GM20000 (cell line): ENCODE results near the gene GPR65.

Experiments used
- DNase-seq: peaks from one replicate; pipeline ENCODE4 v3.0.0; 2012; ENCODE audit warnings: low spot score
- TF ChIP-seq, protein P1 (sequence below): IDR thresholded peaks from 2 replicates; pipeline ENCODE4 v1.5.1; 2012; ENCODE audit warnings: mild to moderate bottlenecking, control low read depth; ENCODE audit errors: extremely low read depth, missing control alignments

Gene GPR65

DNA sequence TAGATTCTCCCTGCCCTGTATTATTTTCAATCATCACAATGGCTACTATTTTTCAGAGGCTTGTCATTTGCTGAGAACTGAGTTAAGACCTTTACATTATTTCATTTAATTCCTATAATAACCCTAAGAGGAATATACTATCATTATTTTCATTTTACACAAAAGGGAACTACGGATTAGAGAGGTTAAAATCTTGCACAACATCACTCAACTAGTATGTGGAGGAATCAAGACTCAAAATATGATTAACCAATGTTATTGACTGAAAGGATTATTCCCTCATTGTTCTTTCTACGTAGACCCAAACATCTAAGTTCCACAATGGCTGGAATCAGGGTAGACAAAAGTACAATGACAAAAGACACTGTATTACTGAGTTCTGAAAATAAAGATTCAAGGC lies 45.0 kb downstream of the GPR65 start:
- TF ChIP-seq, protein P1, sequence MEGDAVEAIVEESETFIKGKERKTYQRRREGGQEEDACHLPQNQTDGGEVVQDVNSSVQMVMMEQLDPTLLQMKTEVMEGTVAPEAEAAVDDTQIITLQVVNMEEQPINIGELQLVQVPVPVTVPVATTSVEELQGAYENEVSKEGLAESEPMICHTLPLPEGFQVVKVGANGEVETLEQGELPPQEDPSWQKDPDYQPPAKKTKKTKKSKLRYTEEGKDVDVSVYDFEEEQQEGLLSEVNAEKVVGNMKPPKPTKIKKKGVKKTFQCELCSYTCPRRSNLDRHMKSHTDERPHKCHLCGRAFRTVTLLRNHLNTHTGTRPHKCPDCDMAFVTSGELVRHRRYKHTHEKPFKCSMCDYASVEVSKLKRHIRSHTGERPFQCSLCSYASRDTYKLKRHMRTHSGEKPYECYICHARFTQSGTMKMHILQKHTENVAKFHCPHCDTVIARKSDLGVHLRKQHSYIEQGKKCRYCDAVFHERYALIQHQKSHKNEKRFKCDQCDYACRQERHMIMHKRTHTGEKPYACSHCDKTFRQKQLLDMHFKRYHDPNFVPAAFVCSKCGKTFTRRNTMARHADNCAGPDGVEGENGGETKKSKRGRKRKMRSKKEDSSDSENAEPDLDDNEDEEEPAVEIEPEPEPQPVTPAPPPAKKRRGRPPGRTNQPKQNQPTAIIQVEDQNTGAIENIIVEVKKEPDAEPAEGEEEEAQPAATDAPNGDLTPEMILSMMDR: no peak
- no peak for DNase-seq

DNA sequence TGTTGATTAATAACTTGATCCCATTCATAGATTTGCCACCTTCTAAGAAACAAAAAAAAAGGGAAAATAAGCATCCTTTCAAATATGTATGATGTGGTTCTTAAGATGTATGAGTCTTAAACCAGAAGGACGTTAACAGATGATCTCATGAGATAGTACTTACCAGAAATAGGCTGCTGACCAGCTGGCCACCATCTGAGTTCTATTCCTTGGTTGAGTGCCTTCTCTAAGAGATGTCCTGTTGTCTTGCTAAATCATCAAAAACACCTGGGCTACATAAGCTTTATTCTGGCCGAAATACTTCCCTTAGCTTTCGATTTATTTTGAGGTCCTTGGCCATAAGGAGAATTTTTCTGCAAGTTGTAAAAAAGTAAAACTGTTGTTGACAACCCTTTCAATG lies 55.6 kb downstream of the GPR65 start:
- TF ChIP-seq, protein P1: no peak
- no peak for DNase-seq

DNA sequence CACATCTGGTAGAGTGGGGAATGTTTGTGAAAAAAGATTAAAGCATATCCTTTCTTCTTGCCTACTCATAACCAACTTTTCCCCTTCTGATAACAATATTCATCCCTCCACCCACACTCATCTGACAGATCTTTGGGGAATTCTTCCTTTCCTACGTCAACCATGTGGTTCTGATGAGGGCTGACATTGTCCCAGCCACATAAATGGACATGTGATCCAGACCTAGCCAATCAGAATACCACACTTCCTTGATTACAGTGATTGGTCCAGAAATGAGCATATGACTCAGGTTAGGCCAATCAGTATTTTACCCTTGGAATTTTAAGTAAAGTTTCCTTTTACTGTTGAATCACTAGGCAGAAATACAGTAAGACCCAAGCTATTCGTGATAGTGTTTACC lies 58.9 kb downstream of the GPR65 start:
- TF ChIP-seq, protein P1: no peak
- DNase-seq: no peak
